GM20431 (cell line): ENCODE measurements around the gene MRNIP.
"Not testable (repeated sequence)": the region's sequence is repeated elsewhere in the genome, so short reads cannot be mapped to it uniquely, and the experiment has no call there.

ENCODE experiments used
- in situ Hi-C: fragments of 300-500 bp; cut with MseI, MboI; formaldehyde crosslinking; loops from one replicate; pipeline ENCODE4 v1.15.0; 2020; ENCODE audit warnings: low sequenced_read_pairs; ENCODE audit not compliant: unreplicated experiment

Gene MRNIP

GRCh38 chr5:179852993-179853547 lies 5.5 kb downstream of the MRNIP start:
- in situ Hi-C loops, result no loop called here

GRCh38 chr5:179841621-179842020 lies 17.0 kb downstream of the MRNIP start:
- in situ Hi-C loops, result no loop called here

- in situ Hi-C loops, result no loop called here
Observed at GRCh38 chr5:179840766-179841165, 17.9 kb downstream of the MRNIP start.

- in situ Hi-C loops, result no loop called here
Observed at GRCh38 chr5:179840321-179840720, 18.3 kb downstream of the MRNIP start.

GRCh38 chr5:179839328-179840256 lies 19.0 kb downstream of the MRNIP start:
- in situ Hi-C loops, result no loop called here

GRCh38 chr5:179837076-179838011 lies 21.3 kb downstream of the MRNIP start:
- in situ Hi-C loops, result no loop called here

GRCh38 chr5:179836225-179837019 lies 22.2 kb downstream of the MRNIP start:
- in situ Hi-C loops, result no loop called here

GRCh38 chr5:179834871-179835270 lies 23.7 kb downstream of the MRNIP start:
- in situ Hi-C loops, result not testable (repeated sequence)

GRCh38 chr5:179834120-179834519 lies 24.5 kb downstream of the MRNIP start:
- in situ Hi-C loops, result no loop called here

GRCh38 chr5:179833709-179834070 lies 24.9 kb downstream of the MRNIP start:
- in situ Hi-C loops, result no loop called here

- in situ Hi-C loops, result no loop called here
Observed at GRCh38 chr5:179833056-179833708, 25.4 kb downstream of the MRNIP start.

- in situ Hi-C loops, result no loop called here
Observed at GRCh38 chr5:179832039-179832745, 26.4 kb downstream of the MRNIP start.

GRCh38 chr5:179830818-179831468 lies 27.7 kb downstream of the MRNIP start:
- in situ Hi-C loops, result no loop called here

- in situ Hi-C loops, result no loop called here
Observed at GRCh38 chr5:179829732-179830435, 28.7 kb downstream of the MRNIP start.

- in situ Hi-C loops, result no loop called here
Observed at GRCh38 chr5:179828756-179829421, 29.7 kb downstream of the MRNIP start.

- in situ Hi-C loops, result no loop called here
Observed at GRCh38 chr5:179827680-179828079, 30.9 kb downstream of the MRNIP start.

GRCh38 chr5:179825655-179826182 lies 32.9 kb downstream of the MRNIP start:
- in situ Hi-C loops, result no loop called here
